Neural crest cell (in vitro differentiated cells): ENCODE measurements around the gene HEPN1. TPM values are rescaled to one million over a fixed set of nuclear protein-coding genes. Genes with fewer than 3 reads are reported as not detected.

ENCODE experiments used
- DNase-seq: peaks from one replicate; pipeline ENCODE4 v3.0.0; 2021; ENCODE audit warnings: low read depth, mixed read lengths, low spot score
- H3K27ac Mint-ChIP-seq: one replicate; pipeline ENCODE4 v1.8.0; 2021; ENCODE audit warnings: mild to moderate bottlenecking, mixed read lengths; ENCODE audit not compliant: unreplicated experiment
- H3K27me3 Mint-ChIP-seq: 2 replicates; pipeline ENCODE4 v1.8.0; 2021; ENCODE audit warnings: low read depth, mild to moderate bottlenecking, mixed read lengths
- H3K36me3 Mint-ChIP-seq: 2 replicates; pipeline ENCODE4 v1.8.0; 2021; ENCODE audit warnings: low read depth, mild to moderate bottlenecking, mixed read lengths
- H3K4me1 Mint-ChIP-seq: 2 replicates; pipeline ENCODE4 v1.8.0; 2021; ENCODE audit warnings: mixed read lengths
- H3K4me3 Mint-ChIP-seq: one replicate; pipeline ENCODE4 v1.8.0; 2021; ENCODE audit warnings: mild to moderate bottlenecking, mixed read lengths
- H3K9me3 Mint-ChIP-seq: 2 replicates; pipeline ENCODE4 v1.8.0; 2021; ENCODE audit warnings: mixed read lengths
- total RNA-seq: library from RNA; stranded (reverse); gene quantifications from 2 replicates; pipeline ENCODE4 v1.2.1, GENCODE V29; 2021
- TF ChIP-seq, protein P1 (sequence below): fragments of 200-600 bp; sonication (generic); conservative IDR thresholded peaks from 2 replicates; pipeline ENCODE4 v1.5.0; 2021; ENCODE audit warnings: antibody characterized with exemption, mild to moderate bottlenecking

HEPN1 gene
- total RNA-seq, 1 donor from 2014 or later = not detected

DNA sequence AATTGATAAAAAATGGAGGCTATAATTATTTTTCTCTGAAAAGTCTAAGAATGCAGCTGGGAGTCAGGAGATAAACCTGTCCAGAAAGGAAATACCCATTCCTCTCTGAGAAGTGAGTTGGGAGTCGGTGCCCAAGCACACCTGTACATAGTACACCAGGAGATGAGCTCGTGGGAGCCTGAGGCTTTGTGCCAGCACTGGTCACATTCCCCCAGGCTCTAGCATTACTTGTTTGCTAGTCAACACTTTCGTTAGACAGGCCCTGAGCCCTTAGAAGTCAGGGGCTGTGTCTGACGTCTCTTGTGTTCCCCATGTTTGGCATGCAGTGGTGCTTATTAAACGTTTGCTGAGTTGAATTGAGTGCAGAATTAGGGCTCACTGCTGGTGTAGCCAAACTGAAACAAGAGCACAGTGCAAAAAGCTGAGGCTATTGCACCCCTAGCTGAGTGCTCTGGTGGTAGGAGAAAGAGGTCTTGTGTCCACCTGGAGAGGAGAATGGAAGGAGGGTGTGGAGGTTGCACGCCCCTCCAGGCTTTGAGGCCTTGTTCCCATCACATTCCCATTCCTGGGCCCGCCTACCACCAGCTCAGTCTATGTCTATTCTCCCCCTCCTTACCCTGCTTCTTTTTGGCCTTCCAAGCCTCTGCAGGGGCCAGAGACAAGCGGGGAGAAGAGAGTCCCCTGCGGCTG is 28.2 kb upstream of the HEPN1 start:
- Mint-ChIP-seq H3K9me3 (no peaks in the 10 kb centered on the region), H3K27me3 (peaks cover 11% of the 10 kb centered on the region), H3K36me3 (no peaks in the 10 kb centered on the region), H3K4me3 (no peak overlapping the region), H3K4me1 (no peaks in the 10 kb centered on the region), H3K27ac (no peak overlapping the region)
- TF ChIP-seq, protein P1, sequence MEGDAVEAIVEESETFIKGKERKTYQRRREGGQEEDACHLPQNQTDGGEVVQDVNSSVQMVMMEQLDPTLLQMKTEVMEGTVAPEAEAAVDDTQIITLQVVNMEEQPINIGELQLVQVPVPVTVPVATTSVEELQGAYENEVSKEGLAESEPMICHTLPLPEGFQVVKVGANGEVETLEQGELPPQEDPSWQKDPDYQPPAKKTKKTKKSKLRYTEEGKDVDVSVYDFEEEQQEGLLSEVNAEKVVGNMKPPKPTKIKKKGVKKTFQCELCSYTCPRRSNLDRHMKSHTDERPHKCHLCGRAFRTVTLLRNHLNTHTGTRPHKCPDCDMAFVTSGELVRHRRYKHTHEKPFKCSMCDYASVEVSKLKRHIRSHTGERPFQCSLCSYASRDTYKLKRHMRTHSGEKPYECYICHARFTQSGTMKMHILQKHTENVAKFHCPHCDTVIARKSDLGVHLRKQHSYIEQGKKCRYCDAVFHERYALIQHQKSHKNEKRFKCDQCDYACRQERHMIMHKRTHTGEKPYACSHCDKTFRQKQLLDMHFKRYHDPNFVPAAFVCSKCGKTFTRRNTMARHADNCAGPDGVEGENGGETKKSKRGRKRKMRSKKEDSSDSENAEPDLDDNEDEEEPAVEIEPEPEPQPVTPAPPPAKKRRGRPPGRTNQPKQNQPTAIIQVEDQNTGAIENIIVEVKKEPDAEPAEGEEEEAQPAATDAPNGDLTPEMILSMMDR = no peak
- no peak for DNase-seq

DNA sequence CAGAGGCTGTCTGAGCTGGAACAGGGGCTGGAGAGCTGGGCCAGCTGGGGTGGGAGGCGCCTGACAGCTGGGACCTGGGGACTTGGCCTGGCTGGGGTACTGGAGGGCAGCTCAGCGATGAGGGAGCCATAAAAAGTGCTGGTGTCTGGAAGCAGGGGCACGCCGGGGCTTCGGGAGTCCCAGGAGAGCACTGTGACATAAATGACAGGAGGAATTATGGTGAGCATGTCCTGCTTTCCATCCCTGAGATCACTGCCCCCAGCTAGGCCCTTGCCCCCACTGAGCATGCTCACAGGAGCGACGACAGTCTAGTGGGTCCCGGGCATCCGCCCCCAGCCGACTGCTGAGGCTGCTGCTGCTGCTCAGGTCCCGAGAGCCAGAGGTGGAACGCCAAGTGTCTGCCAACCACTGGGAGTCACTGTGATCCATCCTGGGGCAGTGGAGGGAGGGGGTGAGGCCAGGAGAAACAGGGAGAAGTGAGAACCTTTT is 27.6 kb upstream of the HEPN1 start:
- Mint-ChIP-seq H3K27me3 (peaks cover 11% of the 10 kb centered on the region), H3K9me3 (no peaks in the 10 kb centered on the region), H3K27ac (no peak overlapping the region), H3K4me3 (no peak overlapping the region), H3K36me3 (no peaks in the 10 kb centered on the region), H3K4me1 (no peaks in the 10 kb centered on the region)
- TF ChIP-seq, protein P1 = no peak
- DNase-seq = no peak

DNA sequence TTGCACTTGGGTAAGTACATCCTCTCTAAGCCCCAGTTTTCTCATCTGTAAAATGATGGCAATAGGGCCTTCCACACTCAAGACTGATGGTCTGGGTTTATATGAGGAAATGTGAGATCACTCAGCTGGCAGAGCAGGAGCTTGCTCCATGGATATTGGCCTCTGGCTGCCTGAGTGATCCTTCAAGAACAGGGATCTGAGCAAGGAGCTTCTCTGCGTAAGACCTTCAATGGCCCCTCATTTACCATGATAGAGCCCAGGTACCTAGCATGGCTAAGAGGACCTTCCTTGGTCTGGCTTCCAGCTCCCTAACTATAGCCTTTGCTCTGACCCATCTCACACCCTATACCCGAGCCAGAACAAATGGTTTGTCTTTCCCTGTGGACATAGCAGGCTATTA is 26.9 kb upstream of the HEPN1 start:
- Mint-ChIP-seq H3K36me3 (no peaks in the 10 kb centered on the region), H3K27me3 (peaks cover 11% of the 10 kb centered on the region), H3K9me3 (no peaks in the 10 kb centered on the region), H3K4me1 (no peaks in the 10 kb centered on the region), H3K27ac (no peak overlapping the region), H3K4me3 (no peak overlapping the region)
- TF ChIP-seq, protein P1 = no peak
- DNase-seq = no peak

DNA sequence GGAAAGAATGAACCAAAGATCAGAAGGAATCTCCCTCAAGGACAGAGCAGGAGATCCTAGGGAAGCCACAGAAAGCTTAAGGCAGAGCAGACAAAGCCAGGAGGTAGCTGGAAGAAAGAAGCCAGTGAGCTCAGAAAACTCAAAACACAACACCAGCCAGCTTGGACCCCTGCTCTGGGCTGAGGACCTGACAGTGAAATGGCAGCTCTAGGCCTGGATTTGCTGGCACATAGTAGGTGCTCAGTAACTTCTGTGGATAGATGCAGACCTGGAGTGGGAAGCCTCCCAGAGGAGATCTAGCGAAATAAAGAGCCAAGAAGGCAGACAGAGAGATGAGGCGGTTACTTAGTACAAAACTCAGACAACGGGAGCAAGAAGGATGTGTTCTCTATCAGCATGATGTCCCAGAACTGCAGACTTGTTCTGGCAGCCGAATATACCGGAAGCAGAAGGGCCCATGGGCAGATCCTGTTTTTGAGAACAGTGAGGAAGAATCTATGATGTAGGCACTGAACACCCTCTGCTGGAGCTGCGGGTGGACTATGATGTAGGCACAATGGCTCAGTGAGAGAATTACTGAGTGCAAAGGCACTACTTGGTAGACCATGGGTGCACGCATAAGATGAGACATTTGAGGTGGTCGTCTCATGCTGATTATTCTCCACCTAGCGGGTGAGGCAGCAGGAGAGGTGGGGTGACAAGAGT is 26.1 kb upstream of the HEPN1 start:
- TF ChIP-seq, protein P1 = no peak
- Mint-ChIP-seq H3K9me3 (no peaks in the 10 kb centered on the region), H3K36me3 (no peaks in the 10 kb centered on the region), H3K4me3 (no peak overlapping the region), H3K27me3 (peaks cover 9% of the 10 kb centered on the region), H3K4me1 (peaks cover 6% of the 10 kb centered on the region), H3K27ac (no peak overlapping the region)
- DNase-seq = no peak

GRCh38 chr11:124893781-124894401 is 25.2 kb upstream of the HEPN1 start:
- no peak overlapping the region for H3K4me3 Mint-ChIP-seq
- H3K9me3 Mint-ChIP-seq = no peaks in the 10 kb centered on the region
- no peak for DNase-seq
- H3K36me3 Mint-ChIP-seq = no peaks in the 10 kb centered on the region
- TF ChIP-seq, protein P1 = no peak
- H3K27ac Mint-ChIP-seq = no peak overlapping the region
- H3K4me1 Mint-ChIP-seq = peaks cover 14% of the 10 kb centered on the region
- peaks cover 7% of the 10 kb centered on the region for H3K27me3 Mint-ChIP-seq
